COLO668 (cell line): ENCODE measurements around the gene ARHGAP18.

Experiments
- DNase-seq: peaks from one replicate; lab custom pipeline; 2025; ENCODE audit not compliant: unreplicated experiment; lab: John Stamatoyannopoulos, UW

ARHGAP18 gene

DNA sequence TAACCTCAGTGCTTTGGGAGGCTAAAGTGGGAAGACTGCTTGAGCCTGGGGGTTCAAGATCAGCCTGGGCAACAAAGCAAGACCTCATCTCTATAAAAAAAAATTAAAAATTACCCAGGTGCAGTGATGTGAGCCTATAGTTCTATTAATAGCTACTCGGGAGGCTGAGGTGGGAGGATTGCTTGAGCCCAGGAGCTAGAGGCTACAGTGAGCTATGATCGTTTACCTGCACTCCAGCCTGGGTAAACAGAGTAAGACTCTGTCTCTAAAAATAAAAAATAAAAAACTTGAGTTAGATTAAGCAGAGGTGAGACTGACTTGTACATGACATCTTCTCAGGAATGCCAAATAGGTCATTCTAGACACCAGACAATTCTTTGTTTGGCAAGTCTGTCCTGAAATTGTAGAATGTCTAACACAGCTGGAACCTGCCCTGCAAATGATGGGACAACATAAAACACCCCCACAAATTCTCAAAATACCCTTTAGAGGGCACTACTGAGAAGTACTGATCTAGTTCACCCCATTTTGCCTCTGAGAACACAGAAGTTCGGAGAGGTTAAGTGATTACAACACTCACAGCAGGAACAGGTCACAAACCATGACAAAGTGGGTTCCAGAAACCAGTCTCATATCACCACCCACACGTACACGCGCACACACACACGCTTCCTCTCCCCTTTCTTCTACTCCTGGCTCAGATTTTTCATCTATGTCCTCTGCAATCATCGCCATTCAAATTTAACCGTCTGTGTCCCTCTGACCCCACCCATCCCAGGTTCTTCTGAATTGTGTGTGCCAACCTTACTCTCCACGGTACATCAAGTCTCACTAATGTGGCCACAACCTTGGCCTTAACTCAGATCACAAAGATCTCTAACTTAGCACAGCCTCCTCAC lies 38.3 kb downstream of the ARHGAP18 start:
- DNase-seq: no peak

DNA sequence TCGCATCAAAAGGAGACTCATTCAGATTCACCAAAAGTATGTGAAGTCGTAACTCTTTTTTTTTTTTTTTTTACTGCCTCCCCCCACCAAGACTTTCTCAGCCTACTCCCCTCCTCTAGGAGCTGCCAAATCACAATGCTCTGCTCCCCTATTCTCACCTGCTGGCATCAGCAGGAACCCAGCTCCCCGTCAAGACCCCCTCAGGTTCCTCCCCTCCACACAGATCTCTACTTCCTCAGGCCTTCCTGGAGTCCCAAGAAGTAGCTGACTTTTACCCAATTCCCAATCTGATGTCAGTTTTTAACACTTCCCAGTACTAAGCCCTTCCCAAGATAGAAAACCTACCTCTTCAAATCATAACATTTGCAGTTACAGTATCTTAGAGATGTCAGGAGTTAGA lies 39.3 kb downstream of the ARHGAP18 start:
- no peak for DNase-seq

DNA sequence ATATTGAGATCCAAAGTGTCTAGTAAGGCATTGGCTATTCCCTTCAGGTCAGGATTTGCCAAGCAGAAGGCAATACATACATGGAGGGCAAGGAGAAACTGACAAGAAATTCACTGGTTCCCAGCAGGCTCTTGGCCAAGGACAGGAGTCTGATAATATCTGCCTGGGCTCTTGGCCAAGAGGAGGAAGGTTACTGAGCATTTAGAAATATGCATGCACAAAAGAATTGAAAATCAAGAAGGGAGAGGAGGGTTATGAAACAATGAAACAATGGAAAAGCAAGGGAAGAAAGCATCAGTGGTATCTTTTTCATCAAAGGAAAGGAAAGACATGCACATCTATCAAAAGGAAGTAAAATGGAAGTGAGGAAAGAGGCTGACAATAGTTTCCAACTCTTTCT lies 42.4 kb downstream of the ARHGAP18 start:
- no peak for DNase-seq

DNA sequence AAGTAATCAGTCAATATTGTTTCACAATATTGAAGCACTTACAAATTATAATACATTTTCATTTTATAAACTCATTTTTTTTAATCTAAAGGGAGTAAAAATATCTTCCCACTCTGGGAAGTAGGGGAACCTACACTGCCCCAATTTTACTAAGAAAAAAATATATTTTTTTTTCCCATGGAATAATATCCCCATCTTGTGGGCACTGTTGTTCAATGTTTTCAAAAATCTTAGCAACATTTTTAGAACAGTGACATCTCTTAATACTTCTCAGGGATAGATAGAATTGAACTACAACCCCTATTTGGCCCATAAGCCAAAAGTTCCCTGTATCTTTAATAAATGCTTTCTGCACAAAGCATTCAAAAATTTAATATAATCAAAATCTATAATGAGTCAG lies 42.9 kb downstream of the ARHGAP18 start:
- no peak for DNase-seq

DNA sequence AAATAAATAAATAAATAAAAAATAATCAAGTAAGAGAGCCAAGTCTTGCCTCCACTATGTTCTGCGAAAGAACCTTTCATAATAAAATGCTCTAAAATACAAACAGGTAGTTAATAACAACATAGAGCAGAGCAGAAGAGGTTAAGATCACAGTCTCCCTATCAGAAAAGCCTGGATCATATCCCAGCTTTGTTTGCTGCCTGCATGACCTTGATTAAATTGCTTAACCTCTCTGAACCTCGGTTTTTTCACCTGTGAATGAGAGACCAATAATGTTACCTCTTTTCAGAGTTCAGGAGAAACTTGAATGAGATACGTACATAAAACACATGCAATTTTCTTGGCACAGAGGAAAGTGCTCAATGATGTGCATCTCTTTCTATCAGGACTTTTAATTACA lies 44.4 kb downstream of the ARHGAP18 start:
- no peak for DNase-seq

DNA sequence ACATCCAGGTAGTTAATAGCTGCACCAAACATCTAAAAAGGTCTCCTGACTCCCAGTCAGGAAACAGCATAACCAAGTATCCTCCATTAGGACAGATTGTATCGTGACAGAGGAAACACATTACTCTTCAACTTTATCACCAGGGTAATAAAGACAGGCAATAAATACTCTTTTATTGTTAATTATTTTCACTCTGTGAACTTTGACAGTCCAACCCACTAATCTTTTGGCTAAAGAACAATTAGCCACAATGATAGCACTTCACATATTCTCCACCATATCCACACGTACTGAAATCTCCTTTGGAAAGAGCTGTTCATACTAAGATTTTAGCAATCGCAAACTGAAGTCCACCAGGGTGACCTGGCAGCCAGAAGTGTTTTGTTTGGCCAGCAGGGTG lies 46.4 kb downstream of the ARHGAP18 start:
- DNase-seq: no peak

DNA sequence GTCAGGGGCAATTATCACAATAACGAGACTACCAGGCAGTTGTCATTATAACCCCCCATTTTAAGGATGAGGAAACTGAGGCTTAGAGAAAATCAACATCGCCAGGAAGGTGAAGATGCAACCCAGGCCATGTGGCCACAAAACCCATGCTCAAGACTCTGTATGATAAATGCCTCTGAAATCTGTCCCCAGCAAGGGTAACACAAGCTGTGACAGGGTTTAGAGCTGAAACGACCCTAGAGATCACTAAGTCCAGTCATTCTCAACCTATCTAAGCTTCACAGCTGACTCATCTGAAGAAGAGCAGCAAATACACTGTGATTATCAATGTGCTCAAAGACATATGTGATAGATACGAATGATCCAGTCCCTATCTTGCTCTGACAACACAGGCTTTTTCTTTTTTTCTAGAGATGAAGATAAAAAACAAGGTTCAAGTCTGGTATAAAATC lies 47.0 kb downstream of the ARHGAP18 start:
- no peak for DNase-seq

DNA sequence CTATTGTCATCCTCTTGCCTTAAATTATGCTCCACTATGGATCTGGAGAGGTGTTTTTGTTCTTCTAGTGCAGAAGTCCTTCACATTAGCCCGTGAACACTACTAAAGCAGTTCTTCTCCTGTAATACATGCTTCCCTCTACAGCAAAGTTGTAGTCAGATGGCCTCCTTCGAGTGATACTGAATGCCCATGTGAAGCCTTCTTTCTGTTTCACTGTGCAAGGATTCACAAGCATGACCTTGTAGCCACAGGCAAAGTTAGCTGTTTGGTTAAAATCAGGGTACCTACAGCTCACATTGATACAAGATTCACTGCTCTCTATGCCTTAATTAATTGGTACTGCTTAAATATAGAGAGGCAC lies 47.6 kb downstream of the ARHGAP18 start:
- no peak for DNase-seq

DNA sequence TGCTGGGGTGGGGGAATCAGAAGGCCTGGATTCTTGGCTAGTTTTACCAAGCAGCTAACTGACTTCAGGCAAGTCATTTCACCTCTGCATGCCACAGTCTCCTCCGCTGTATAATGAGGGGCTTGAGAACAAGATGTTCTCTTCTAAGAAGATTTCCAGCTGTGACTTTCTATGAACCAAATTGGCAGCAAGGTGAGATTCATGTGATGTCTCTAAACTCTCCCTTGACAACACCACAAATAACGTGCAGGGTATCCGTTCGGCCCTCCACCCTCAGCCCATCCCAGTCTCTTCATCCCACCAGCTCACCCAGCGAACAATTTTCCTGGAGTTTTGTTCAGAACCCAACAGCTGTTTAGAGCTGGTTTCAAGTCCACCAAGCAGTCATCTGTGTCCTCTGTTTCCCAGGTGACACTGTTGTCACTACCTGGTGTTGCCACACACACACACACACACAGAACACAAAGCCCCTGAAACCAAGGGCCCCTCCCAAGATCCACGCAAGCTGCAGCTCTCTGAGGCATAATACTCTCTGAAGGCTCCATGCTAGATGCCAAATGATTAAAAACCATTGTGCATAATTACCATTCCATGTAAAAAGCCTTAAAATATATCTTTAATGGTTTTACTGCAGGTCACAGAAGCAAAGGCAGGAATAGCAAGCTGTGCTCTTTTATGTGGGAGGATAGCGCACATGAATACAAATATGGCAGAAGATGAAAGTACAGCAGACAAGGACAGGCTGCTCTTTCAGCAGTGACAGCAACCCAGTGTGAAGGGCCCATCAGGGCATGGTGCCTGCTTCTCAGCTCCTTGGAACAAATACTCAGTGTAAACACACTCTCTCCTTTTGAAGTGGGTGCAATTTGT lies 48.2 kb downstream of the ARHGAP18 start:
- no peak for DNase-seq

DNA sequence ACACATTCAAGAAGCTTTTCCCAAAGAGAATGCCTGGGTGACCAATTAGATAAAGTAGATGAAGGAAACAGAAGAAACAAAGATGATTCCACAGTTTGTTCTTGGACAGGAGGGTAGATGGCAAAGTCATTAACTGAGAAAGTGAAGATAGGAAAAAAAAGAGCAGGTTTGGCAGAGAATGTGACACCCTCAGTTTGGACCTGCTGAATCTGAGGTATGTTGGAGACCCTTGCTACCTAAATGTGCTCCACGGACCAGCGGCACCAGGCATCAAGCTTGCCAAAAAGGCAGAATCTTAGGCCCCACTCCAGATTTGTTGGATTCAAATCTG lies 49.7 kb downstream of the ARHGAP18 start:
- no peak for DNase-seq

DNA sequence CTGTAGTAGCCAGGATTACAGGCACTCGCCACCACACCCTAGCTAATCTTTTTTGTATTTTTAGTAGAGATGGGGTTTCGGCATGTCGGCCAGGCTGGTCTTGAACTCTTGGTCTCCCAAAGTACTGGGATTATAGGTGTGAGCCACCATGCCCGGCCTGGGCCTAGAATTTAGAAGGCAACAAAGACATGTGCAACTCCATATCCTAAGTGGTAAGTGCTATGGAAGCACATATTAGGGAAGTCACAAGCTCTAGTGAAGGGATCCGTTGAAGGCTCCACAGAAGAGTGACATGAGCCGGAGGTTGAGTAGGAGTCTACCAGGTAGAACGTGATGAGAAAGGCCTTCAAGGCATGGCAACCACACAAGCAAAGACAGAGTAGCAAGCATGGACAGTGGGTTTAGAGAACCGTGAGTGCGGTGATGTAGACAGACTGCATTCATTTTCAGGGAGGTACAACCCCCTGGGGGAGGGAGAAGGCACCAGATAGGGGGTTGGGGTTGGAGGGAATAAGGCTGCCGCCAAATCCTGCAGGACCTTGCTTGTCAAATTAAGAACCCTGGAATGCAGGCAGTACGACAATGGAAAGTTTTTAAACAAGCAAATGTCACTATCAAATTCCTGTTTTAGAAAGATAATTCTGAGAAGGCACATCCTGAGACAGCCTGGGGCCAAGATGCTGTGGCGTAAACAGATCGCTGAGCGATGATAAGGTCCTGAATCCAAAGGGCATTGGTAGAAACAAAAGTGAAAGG lies 50.2 kb downstream of the ARHGAP18 start:
- DNase-seq: no peak

DNA sequence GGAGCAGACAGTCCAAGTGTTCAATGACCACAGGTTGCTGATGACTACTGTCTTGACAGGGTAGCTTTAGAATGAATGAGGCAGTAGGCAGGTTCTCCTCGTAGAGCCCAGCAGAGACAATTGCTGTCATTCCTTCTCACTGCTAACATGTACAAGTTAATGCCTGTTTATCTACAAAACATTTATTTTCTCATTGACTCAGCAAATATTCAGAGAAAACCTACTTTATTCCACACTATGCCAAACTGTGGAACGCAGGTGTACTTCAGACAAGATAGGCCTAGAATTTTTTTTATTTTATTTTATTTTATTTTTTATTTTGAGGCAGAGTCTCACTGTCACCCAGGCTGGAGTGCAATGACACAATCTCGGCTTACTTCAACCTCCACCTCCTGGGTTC lies 50.8 kb downstream of the ARHGAP18 start:
- DNase-seq: no peak

DNA sequence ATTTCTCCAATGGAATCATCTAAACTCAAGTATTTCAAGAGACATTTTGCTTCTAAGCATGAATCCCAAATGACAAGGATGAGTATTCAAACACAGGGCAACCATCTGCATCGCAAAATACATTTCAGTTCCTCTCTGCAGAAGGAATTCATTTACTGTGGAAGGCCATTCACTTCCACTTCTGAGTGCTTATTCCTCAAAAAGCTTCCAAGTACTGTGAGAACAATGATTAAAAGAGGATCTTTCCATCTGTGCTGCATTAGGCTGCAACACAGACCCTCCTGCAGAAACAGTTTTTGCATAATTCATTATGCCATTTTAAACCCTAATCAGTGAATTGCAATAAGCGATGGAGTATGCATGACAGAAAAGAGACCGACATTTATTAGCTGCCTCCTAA lies 52.5 kb downstream of the ARHGAP18 start:
- no peak for DNase-seq

DNA sequence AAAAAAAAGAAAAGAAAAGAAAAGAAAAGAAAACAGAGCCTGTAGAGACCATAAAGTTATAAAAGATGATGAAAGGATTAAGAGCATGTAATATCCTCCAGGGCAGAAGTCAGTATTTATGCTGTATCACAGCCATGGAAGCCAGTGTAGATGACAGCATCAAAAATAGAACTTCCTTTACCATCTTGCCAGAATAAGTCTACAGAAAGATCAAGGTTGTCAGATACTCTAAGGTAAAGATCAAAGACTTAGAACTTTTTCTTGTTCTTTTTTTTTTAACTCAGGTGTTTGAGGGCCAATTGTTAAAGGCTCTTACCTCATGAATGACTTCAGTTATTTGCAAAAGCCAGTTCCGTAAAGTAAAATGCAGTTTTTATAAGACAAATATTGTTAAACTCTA lies 54.6 kb downstream of the ARHGAP18 start:
- DNase-seq: no peak

DNA sequence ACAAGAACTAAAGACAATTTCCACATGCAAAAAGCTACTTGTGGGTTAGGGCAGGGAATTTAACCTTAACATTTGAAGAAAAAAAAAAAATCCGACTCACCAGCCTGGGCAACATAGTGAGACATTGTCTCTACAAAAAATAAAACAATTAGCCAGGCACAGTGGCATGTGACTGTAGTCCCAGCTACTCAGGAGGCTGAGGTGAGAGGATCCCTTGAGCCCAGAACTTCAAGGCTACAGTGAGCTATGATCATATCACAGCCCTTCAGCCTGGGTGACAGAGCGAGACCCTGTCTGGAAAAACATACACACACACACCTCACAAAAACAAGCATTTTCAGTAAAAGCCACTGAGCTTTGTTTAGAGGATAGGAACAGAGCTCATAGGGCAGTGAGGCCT lies 56.2 kb downstream of the ARHGAP18 start:
- DNase-seq: no peak

DNA sequence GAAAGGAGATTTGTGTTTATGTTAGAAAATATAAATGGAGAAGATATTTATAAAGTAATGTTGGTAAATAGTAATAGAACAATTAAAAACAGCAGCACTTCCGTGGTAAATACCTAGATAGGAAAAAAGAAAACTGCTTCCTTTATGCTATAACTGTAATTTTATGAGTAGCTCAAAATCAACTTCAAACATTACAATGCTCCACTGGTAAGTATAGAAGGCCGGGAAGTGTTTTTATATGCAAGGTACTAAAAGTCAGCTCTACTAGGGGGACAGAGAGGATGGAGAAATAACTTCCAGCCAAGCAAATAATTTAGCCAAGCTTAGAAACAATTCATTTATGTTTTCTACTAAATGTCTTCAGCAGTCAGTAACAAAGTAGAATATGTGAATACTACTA lies 56.7 kb downstream of the ARHGAP18 start:
- no peak for DNase-seq

DNA sequence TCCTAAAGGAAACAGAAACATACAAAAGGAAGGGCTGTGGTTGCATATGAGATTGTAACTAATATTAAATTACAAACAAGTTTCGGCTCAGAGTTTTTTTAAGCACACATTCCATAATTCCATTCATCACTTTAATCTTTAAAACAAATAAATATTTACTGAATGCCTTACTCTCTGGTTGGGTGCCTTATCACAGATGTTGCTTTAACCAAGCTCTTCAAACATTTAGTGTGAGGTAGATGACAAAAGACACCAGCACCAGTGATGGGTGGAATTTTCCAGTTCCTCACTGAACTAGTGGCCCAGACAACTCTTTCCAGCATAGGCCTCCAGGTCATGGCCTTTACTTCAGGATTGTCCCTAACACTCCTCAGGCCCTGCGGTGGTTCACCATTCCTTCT lies 58.7 kb downstream of the ARHGAP18 start:
- no peak for DNase-seq

DNA sequence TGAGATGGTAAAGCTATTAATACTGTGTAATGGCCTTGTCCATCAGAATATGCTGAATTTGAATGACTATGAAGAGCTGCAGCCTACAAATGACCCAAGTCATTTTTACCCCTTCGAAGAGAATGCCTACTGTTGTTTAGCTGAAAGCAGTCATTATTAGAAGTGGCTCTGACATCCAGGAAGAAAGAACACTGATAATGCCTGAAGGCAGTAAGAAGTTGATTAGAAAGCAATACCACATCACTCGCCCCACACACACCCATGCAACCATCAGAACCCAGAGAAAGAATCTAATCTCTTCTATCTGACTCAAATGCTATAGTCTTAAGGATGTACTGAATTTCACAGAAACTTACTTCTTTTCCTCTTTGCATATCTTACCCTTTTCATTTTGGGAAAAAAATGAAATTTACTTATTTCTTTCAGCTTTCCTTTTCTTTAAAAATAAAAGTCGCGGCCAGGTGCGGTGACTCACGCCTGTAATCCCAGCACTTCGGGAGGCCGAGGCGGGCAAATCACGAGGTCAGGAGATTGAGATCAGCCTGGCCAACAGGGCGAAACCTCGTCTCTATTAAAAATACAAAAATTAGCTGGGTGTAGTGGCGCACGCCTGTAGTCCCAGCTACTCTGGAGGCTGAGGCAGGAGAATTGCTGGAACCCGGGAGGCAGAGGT lies 61.0 kb downstream of the ARHGAP18 start:
- no peak for DNase-seq

DNA sequence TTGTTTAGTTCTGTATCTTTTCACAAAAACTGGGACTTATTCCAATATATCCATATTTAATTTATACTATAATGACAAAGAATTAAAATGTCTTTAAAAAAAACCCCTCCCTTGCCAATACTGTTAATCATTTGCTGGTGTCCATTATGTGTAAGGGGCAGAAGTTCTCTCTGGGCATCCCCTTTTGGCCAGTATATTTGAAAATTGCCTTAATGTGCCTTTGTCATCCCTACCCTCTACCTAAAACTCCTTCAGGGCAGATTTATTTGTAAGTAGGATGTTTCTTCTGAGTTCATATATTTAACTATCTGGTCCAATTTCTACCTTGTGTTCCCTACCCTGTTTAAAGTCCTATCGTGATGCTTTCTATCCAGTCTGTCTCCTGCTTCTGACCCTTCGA lies 62.9 kb downstream of the ARHGAP18 start:
- no peak for DNase-seq

DNA sequence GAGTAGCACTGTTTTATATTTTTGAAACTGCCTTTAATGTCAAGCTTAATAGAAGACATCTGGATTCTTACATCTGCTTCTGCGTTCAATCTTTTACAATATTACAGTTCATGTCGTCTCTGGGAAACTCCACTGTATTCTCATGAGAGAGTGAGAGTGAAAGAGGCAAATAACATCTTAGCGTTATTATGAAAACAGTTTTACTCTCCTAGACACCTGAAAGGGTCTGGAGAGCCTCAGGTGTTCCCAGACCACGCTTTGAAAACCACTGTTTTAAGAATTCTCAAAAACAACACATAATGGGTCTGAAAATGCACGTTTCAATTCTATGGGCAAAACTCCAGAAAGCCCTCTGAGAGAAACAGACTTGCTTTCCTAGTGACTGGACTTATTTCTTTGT lies 63.3 kb downstream of the ARHGAP18 start:
- no peak for DNase-seq
